ENCODE data around the gene GNE.
"Not testable (repeated sequence)": the region's sequence is repeated elsewhere in the genome, so short reads cannot be mapped to it uniquely, and the experiment has no call there.

Gene GNE

GRCh38 chr9:36207546-36208012, 50.7 kb downstream of the GNE start:
- DNase-seq, result no peak

DNA sequence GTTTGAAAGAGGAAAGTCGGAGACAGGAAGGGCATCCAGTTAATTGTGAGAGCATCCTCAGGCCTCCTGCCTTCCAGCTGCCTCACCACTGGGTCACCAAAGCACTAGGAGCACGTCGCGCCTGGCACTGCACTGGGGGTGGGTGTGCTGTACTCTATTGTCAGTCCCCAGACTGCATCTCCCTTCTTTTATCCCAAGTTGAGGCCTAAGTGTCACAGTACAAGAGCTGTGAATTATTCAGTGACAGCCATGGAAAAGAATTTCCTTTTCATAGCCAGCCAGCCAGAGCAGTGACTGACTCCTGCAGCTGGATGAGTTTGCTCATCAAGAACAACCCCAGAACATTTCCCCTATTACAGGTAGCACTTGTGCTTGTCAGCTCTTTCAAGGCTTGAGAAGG, 51.2 kb downstream of the GNE start:
- no peak for DNase-seq

GRCh38 chr9:36204906-36205547, 53.2 kb downstream of the GNE start:
- DNase-seq, result no peak

- DNase-seq, result no peak
Observed at GRCh38 chr9:36194326-36195000, 63.8 kb downstream of the GNE start.

DNA sequence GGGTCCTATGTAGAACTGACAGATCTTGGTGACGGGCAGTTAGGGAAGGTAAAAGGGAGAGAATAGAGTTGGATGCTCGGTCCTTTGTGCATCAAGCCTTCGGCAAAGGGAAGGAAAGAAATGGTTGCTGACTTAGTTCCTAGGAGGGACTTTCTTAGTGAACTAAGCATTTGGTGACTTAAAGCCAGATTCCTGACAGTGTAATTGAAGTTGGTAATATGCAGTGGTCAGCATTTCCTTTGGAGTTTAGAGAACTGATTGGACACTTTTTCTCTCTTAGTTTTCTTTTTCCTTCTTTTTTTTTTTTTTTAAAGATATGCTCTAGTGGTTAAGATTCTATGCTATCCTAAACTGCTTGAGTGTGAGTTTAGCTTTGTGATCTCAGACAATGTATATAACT, 65.2 kb downstream of the GNE start:
- DNase-seq, result no peak

DNA sequence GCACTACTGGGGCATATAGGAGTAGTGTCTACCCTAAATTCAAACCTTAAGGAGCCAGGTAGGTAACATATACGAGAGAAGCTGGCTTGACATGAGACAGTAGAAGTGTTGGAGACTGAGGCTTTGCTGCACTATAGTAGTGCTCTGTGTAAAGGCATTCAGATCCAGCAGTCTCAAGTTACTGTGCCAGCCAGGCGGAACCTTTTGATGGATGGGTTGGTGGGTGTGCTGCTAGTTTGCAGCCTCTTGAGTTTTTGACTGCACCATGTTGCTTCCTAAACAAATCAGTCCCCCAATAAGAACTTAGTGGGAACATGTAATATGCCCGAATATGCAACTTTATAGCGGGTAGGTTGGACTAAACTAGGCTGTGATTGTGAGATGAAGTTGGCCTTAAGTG, 66.1 kb downstream of the GNE start:
- no peak for DNase-seq

DNA sequence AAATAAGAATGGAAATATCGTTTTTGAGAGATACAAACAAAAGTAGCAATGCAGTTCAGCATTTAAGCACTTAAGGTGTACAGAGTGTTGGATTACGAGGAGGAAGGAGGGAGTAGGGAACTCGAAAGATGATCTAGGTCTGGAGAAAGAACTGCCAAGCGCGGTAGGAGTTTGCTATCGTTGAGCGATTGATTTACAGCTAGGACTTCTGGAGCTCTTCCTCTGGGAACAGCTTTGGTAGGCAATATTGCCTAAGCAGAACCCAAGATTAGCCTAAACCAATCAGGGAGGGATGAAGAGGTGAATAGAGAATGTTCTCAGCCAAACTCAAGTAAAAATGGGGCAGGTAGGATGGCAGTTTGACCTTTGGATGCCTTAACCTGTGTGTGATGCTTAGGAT, 66.6 kb downstream of the GNE start:
- no peak for DNase-seq

GRCh38 chr9:36191290-36191645, 67.0 kb downstream of the GNE start:
- DNase-seq, result peak; percentile 62

GRCh38 chr9:36190388-36191289, 67.6 kb downstream of the GNE start, which contains the start of gene CLTA:
CLTA (plus strand) TSS chr9:36190921; CDS start chr9:36191057, 136 bp downstream.
- DNase-seq, result peak; percentile 93

GRCh38 chr9:36189976-36190375, 68.3 kb downstream of the GNE start:
- DNase-seq, result no peak

DNA sequence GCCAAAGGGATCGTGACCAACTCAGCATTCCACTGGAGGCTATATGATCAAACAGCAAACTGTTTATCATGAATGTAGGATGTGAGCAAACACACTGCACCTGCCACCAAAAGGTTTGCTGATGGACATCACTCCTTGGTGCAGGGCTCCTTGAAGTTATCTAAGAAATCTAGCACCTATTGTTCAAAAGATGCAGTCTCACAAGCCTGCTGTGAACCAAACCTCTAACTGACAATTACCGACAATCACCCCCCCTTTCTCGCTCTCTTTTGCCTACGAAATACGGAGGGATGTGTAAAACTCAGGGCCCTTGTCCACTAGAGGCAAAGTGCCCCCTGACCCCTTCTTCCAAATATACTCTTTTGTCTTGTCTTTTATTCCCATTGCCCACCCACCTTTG, 70.0 kb downstream of the GNE start:
- no peak for DNase-seq

DNA sequence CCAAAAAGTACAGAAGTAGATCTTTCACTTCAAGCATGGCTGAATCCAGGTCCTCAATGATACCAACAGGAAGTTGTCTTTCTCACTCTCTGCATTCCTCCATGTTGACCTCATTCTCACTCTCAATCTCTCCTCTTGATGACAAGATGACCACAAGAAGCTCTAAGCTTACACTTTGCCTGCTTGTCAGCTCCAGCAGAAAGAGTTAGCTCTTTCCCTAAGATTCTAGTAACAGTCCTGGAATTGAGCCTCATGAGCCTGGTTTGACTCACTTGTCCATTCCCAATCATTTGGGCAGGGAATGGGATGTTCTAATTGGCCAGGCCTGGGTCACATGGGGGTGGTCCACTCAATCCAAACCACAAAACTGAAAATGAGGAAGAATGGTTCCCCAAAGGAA, 70.8 kb downstream of the GNE start:
- no peak for DNase-seq

DNA sequence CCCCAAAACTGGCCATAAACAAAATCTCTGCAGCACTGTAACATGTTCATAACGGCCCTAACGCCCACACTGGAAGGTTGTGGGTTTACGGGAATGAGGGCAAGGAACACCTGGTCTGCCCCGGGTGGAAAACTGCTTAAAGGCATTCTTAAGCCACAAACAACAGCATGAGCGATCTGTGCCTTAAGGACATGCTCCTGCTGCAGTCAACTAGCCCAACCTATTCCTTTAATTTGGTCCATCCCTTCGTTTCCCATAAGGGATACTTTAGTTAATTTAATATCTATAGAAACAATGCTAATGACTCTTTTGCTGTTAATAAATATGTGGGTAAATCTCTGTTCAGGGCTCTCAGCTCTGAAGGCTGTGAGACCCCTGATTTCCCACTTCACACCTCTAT, 78.0 kb downstream of the GNE start:
- DNase-seq, result not testable (repeated sequence)

GRCh38 chr9:36177571-36177970, 80.7 kb downstream of the GNE start:
- no peak for DNase-seq

DNA sequence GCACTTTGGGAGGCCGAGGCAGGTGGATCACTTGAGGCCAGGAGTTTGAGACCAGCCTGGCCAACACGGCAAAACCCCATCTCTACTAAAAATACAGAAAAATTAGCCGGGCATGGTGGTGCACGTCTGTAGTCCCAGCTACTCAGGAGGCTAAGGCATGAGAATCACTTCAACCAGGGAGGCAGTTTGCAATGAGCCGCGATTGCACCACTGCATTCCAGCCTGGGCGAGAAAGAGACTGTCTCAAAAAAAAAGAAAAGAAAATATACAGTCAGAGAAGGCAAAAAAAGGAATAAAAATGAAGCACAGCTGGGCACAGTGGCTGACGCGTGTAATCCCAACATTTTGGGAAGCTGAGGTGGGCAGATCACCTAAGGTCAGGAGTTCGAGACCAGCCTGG, 81.8 kb downstream of the GNE start:
- DNase-seq, result not testable (repeated sequence)

- not testable (repeated sequence) for DNase-seq
Observed at GRCh38 chr9:36175209-36175608, 83.0 kb downstream of the GNE start.

DNA sequence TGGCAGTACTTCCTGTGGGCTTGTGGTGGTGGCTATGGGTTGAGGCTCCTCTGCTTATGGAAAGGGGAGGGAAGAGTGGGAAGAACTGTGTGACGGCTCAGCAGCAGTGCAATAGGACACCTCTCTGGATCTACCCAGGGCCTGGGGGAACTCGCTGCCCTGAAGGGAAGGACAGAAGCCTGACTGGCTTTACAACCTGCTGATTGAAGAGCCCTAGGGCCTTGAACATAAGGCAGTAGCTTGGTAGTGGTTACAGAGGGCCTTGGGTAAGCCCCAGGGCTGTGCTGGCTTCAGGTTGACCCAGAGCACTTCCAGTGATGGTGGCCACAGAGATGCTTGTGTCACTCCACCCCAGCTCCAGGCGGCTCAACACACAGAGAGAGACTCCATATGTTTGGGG, 83.5 kb downstream of the GNE start:
- no peak for DNase-seq

DNA sequence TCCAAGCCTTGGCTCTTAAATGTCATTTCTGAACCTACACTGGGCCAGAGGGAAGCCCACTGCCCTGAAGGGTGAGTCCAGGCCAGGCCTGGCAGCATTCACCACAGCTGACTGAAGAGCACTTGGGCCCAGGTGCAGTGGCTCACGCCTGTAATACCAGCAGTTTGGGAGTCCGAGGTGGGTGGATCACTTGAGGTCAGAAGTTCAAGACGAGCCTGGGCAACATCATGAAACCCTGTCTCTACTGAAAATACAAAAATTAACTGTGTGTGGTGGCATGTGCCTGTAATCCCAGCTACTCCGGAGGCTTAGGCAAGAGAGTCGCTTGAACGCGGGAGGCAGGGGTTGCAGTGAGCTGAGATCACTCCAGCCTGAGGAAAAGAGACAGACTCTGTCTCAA, 84.0 kb downstream of the GNE start:
- DNase-seq, result no peak

GRCh38 chr9:36173861-36174260, 84.4 kb downstream of the GNE start:
- DNase-seq, result no peak

- DNase-seq, result no peak
Observed at GRCh38 chr9:36170531-36170930, 87.7 kb downstream of the GNE start.

DNA sequence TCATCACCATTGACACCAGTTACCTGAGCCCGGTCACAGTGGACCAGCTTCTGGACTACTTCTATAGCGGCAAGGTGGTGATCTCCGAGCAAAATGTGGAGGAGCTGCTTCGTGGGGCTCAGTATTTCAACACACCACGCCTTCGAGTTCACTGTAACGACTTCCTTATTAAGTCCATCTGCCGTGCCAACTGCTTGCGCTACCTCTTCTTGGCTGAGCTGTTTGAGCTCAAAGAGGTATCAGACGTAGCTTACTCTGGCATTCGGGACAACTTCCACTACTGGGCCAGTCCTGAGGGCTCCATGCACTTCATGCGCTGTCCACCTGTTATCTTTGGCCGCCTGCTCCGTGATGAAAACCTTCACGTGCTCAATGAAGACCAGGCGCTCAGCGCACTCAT, 88.5 kb downstream of the GNE start:
- no peak for DNase-seq

GRCh38 chr9:36169166-36169565, 89.1 kb downstream of the GNE start, which contains the start of gene CCIN:
CCIN (plus strand) TSS chr9:36169388; CDS start chr9:36169503, 115 bp downstream.
- no peak for DNase-seq

DNA sequence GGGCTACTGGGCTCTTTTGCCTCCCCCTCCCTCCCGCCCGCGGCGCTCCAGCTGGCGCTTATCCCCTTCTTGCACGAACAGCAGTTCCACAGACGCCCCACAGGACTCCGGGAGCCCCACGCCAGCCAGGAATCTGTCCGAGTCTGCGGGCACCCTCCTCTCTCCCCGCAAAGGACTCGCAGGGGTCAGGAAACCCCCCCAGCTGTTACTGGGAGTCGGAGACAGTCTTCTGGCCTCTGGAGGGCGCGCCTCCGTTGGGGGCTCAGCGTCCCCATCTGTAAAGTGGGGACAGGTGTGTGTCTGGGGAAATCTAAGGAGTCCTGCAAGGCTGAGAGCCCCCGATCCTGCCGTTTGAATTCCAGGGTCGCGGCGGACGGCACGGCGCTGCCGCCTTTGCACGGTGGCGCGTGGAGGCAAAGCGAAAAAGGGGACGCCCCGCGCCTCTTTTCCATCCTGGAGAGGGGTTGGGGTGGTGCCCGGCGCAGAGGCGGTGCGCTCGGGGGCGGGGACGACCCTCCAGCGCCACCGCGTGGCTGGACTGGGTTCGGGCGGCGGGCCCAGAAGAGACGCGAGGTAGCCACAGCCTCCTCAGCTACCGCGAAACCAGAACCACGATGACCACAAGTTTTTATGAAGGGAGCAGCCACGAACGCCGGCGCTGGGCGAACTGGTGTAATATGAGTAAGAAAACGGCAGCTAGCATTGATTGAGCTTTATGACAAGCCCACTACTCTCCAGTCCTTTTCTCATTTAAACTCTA, 91.9 kb downstream of the GNE start:
- DNase-seq, result peak; percentile 91
